WTC11 (cell line): ENCODE results near the gene TMEM145. TPM values are rescaled to one million over a fixed set of nuclear protein-coding genes. Genes with fewer than 3 reads are reported as not detected.
"Not testable (repeated sequence)": the region's sequence is repeated elsewhere in the genome, so short reads cannot be mapped to it uniquely, and the experiment has no call there.

Source experiments
- ATAC-seq: fragments of 200-7000 bp; cut with Tn5 transposase; 2 replicates; pipeline ENCODE4 v1.10.0; 2021; ENCODE audit warnings: mild to moderate bottlenecking, moderate library complexity
- CTCF ChIA-PET: fragments of 300-600 bp; sonication (Branson Sonifier 250); formaldehyde crosslinking; loops from one replicate; lab custom pipeline; 2021; ENCODE audit warnings: antibody characterized with exemption; lab: Charles Lee
- POLR2A ChIA-PET: fragments of 350-600 bp; sonication (Branson Sonifier 250); formaldehyde crosslinking; loops from one replicate; lab custom pipeline; 2021; ENCODE audit warnings: antibody characterized with exemption; lab: Charles Lee
- DNase-seq: peaks from one replicate; pipeline ENCODE4 v3.0.0; 2021; ENCODE audit warnings: low spot score
- H3K27ac Mint-ChIP-seq: 2 replicates; pipeline ENCODE4 v1.8.0; 2021; ENCODE audit warnings: mixed read lengths
- H3K27me3 Mint-ChIP-seq: 2 replicates; pipeline ENCODE4 v1.8.0; 2021; ENCODE audit warnings: low read depth, mild to moderate bottlenecking, moderate library complexity, mixed read lengths
- H3K36me3 Mint-ChIP-seq: 2 replicates; pipeline ENCODE4 v1.8.0; 2021; ENCODE audit warnings: mixed read lengths
- H3K4me1 Mint-ChIP-seq: 2 replicates; pipeline ENCODE4 v1.8.0; 2022; ENCODE audit warnings: mixed read lengths
- H3K4me3 Mint-ChIP-seq: 2 replicates; pipeline ENCODE4 v1.8.0; 2021; ENCODE audit warnings: mild to moderate bottlenecking, moderate library complexity, mixed read lengths
- H3K9me3 Mint-ChIP-seq: 2 replicates; pipeline ENCODE4 v1.8.0; 2021; ENCODE audit warnings: mixed read lengths
- EMX1 ChIP-seq: fragments of 250-450 bp; sonication (Bioruptor Pico); IDR thresholded peaks from 2 replicates; pipeline ENCODE4 v1.8.0; 2021; ENCODE audit warnings: mild to moderate bottlenecking
- ETV6 ChIP-seq: sonication (generic); formaldehyde crosslinking; IDR thresholded peaks from 2 replicates; pipeline ENCODE4 v1.8.1; 2022; ENCODE audit warnings: mild to moderate bottlenecking, missing genetic modification reagents
- FOXK1 ChIP-seq: sonication (generic); formaldehyde crosslinking; IDR thresholded peaks from 2 replicates; pipeline ENCODE4 v1.8.0; 2022; ENCODE audit warnings: mild to moderate bottlenecking, moderate library complexity, missing genetic modification reagents
- JUN ChIP-seq: sonication (generic); formaldehyde crosslinking; IDR thresholded peaks from 2 replicates; pipeline ENCODE4 v1.8.0; 2023; ENCODE audit warnings: mild to moderate bottlenecking, missing genetic modification reagents
- MYBL2 ChIP-seq: sonication (generic); formaldehyde crosslinking; IDR thresholded peaks from 2 replicates; pipeline ENCODE4 v1.8.1; 2023; ENCODE audit warnings: mild to moderate bottlenecking, moderate library complexity, missing genetic modification reagents
- NFATC4 ChIP-seq: fragments of 250-450 bp; sonication (Bioruptor Pico); IDR thresholded peaks from 2 replicates; pipeline ENCODE4 v1.9.0; 2021; ENCODE audit warnings: mild to moderate bottlenecking
- NFYB ChIP-seq: sonication (generic); formaldehyde crosslinking; conservative IDR thresholded peaks from 2 replicates; pipeline ENCODE4 v1.8.0; 2022; ENCODE audit warnings: low read depth, missing genetic modification reagents
- NR3C1 ChIP-seq: sonication (generic); formaldehyde crosslinking; conservative IDR thresholded peaks from 2 replicates; pipeline ENCODE4 v1.8.1; 2023; ENCODE audit warnings: low read depth, mild to moderate bottlenecking, missing genetic modification reagents
- ZBTB21 ChIP-seq: sonication (generic); formaldehyde crosslinking; IDR thresholded peaks from 2 replicates; pipeline ENCODE4 v1.8.1; 2023; ENCODE audit warnings: mild to moderate bottlenecking, missing genetic modification reagents, borderline replicate concordance
- ZNF121 ChIP-seq: sonication (generic); formaldehyde crosslinking; IDR thresholded peaks from 2 replicates; pipeline ENCODE4 v1.8.0; 2023; ENCODE audit warnings: missing genetic modification reagents
- ZNF671 ChIP-seq: fragments of 250-450 bp; sonication (Bioruptor Pico); IDR thresholded peaks from 2 replicates; pipeline ENCODE4 v1.8.0; 2021; ENCODE audit warnings: mild to moderate bottlenecking
- total RNA-seq: library from RNA; stranded (reverse); gene quantifications from 3 replicates; pipeline ENCODE4 v1.2.3, GENCODE V29; 2021
- TF ChIP-seq, protein P1 (sequence below): sonication (generic); formaldehyde crosslinking; IDR thresholded peaks from 2 replicates; pipeline ENCODE4 v1.8.1; 2022; ENCODE audit warnings: mild to moderate bottlenecking, missing genetic modification reagents, moderate library complexity, borderline replicate concordance
- TF ChIP-seq, protein P2 (sequence below): fragments of 250-450 bp; sonication (Bioruptor Pico); conservative IDR thresholded peaks from 2 replicates; pipeline ENCODE4 v1.9.0; 2021; ENCODE audit warnings: mild to moderate bottlenecking
- TF ChIP-seq, protein P3 (sequence below): sonication (generic); formaldehyde crosslinking; IDR thresholded peaks from 2 replicates; pipeline ENCODE4 v1.8.0; 2023; ENCODE audit warnings: mild to moderate bottlenecking, missing genetic modification reagents
- TF ChIP-seq, protein P4 (sequence below): fragments of 200-600 bp; IDR thresholded peaks from 2 replicates; pipeline ENCODE4 v1.8.0; 2022; ENCODE audit warnings: antibody characterized with exemption
- TF ChIP-seq, protein P5 (sequence below): sonication (generic); formaldehyde crosslinking; IDR thresholded peaks from 2 replicates; pipeline ENCODE4 v1.8.1; 2023; ENCODE audit warnings: mild to moderate bottlenecking, missing genetic modification reagents, moderate library complexity
- TF ChIP-seq, protein P6 (sequence below): fragments of 250-450 bp; sonication (Bioruptor Pico); IDR thresholded peaks from 2 replicates; pipeline ENCODE4 v1.8.0; 2021; ENCODE audit warnings: mild to moderate bottlenecking
- TF ChIP-seq, protein P7 (sequence below): sonication (generic); formaldehyde crosslinking; IDR thresholded peaks from 2 replicates; pipeline ENCODE4 v1.8.1; 2023; ENCODE audit warnings: mild to moderate bottlenecking, missing genetic modification reagents, moderate library complexity
- TF ChIP-seq, protein P8 (sequence below): sonication (generic); formaldehyde crosslinking; IDR thresholded peaks from 2 replicates; pipeline ENCODE4 v1.8.1; 2022; ENCODE audit warnings: mild to moderate bottlenecking, moderate library complexity, missing genetic modification reagents
- TF ChIP-seq, protein P9 (sequence below): sonication (generic); formaldehyde crosslinking; IDR thresholded peaks from 2 replicates; pipeline ENCODE4 v1.8.1; 2022; ENCODE audit warnings: low read depth, missing genetic modification reagents, borderline replicate concordance

The TMEM145 gene
- total RNA-seq, 1 experiment from 2014 or later, result 6.9 TPM

DNA sequence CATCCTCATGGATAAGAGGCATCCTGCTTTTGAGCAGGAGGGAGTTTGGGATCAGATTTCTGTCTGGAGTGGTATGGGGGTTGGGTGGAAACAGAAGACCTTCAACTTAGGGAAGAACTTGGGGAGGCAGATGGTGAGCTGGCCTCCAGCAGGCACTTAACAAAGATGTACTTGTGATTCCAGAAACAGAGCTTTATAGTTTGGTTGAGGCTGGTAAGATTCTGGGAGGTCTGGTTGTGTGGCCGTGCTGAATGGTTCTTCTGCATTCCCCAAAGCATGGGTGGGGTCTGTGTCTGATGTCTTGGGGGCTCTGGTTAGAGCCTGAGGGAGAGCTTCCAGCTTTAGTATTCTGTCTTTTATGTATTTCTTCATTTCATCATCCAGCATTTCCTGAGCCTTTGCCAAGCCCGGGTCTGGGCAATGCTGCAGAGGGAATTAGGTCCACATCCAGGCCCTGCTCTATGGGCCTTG, 17.2 kb downstream of the TMEM145 start (continued):
- TF ChIP-seq, protein P1, sequence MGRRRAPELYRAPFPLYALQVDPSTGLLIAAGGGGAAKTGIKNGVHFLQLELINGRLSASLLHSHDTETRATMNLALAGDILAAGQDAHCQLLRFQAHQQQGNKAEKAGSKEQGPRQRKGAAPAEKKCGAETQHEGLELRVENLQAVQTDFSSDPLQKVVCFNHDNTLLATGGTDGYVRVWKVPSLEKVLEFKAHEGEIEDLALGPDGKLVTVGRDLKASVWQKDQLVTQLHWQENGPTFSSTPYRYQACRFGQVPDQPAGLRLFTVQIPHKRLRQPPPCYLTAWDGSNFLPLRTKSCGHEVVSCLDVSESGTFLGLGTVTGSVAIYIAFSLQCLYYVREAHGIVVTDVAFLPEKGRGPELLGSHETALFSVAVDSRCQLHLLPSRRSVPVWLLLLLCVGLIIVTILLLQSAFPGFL (CRISPR knock-in tag), result no peak
- TF ChIP-seq ZBTB21 (CRISPR knock-in tag), result no peak

DNA sequence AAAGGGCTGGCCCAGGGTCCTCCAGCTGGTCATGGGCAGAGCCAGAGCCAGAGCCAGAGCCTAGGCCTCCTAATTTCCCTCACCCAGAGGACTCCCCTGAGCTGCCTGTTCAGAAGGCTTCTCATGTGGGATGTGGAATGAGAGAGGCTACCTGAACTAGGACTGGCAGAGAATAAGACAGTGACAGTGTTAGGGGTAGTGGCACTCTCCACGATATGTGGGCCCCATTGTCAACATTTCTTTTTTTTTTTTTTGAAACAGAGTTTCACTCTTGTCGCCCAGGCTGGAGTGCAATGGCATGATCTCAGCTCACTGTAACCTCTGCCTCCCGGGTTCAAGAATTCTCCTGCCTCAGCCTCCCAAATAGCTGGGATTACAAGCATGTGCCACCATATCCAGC, 18.2 kb downstream of the TMEM145 start:
- POLR2A ChIA-PET, DNase-seq, ATAC-seq, H3K27ac Mint-ChIP-seq, H3K9me3 Mint-ChIP-seq, H3K4me3 Mint-ChIP-seq, H3K27me3 Mint-ChIP-seq, H3K36me3 Mint-ChIP-seq: not testable (repeated sequence)
- CTCF ChIA-PET, result interaction anchor here (0.7 to 4.6 kb wide), 4 partner anchors 12 to 107 kb away, joined by 3 to 30 read pairs (median 4); no protein-coding TSS in a partner anchor
- peaks cover 23% of the 10 kb centered on the region for H3K4me1 Mint-ChIP-seq

DNA sequence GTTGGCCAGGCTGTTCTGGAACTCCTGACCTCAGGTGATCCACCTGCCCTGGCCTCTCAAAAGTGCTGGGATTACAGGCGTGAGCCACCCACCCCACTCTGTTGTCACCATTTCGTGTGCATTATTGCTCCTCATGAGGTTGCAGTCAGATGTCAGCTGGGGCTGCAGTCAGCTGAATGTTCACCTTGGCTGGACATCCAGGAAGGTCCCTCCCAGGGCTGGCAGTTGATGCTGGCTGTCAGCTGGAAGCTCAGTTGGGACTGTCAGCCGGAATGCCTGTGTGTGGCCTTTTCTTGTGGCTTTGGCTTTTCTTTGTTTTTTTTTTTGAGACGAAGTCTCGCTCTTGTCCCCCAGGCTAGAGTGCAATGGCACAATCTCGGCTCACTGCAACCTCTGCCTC, 18.9 kb downstream of the TMEM145 start:
- POLR2A ChIA-PET, result interaction anchor here (0.6 kb wide), 1 partner anchor 1727 kb away, joined by 3 read pairs; no protein-coding TSS in a partner anchor
- H3K4me1 Mint-ChIP-seq, result peaks cover 18% of the 10 kb centered on the region
- ATAC-seq, result no peak
- no peak overlapping the region for H3K4me3 Mint-ChIP-seq
- H3K9me3 Mint-ChIP-seq, result no peaks in the 10 kb centered on the region
- no peak for DNase-seq
- H3K36me3 Mint-ChIP-seq, result no peaks in the 10 kb centered on the region
- H3K27me3 Mint-ChIP-seq, result no peaks in the 10 kb centered on the region
- H3K27ac Mint-ChIP-seq, result no peak overlapping the region
- CTCF ChIA-PET, result interaction anchor here (4.6 kb wide), 1 partner anchor 11 kb away, joined by 30 read pairs; no protein-coding TSS in a partner anchor
- TF ChIP-seq NFYB (CRISPR knock-in tag), result no peak
- TF ChIP-seq, protein P2, sequence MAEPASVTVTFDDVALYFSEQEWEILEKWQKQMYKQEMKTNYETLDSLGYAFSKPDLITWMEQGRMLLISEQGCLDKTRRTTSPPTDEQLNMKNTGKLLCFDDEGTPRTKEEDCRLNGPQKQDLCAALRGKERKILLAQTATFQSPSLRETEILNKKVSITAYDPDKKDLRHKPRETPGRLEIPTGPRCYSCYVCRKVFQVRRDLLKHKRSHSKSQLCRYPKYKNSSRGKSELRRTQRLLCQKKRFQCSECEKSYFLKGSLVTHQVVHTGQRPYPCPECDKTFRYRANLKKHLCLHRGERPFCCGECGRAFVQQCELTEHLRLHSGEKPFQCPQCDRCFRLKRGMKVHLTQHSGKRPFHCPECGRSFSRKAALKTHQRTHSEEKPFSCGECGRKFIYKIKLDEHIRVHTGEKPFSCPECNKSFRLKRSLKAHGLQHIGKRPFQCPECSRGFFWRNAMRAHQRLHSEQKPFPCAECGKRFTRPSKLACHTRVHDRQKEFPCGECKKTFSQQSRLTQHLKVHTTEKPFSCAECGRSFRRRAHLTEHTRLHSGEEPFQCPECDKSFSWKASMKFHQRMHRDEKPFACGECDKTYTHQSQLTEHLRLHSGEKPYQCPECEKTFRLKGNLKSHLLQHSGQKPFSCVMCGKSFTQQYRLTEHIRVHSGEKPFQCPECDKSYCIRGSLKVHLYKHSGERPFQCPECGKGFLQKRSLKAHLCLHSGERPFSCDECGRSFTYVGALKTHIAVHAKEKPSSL, result no peak
- no peak for TF ChIP-seq MYBL2 (CRISPR knock-in tag)
- no peak for TF ChIP-seq NFATC4 (CRISPR knock-in tag)
- TF ChIP-seq ZNF121 (CRISPR knock-in tag), result no peak
- no peak for TF ChIP-seq FOXK1 (CRISPR knock-in tag)
- TF ChIP-seq, protein P3, sequence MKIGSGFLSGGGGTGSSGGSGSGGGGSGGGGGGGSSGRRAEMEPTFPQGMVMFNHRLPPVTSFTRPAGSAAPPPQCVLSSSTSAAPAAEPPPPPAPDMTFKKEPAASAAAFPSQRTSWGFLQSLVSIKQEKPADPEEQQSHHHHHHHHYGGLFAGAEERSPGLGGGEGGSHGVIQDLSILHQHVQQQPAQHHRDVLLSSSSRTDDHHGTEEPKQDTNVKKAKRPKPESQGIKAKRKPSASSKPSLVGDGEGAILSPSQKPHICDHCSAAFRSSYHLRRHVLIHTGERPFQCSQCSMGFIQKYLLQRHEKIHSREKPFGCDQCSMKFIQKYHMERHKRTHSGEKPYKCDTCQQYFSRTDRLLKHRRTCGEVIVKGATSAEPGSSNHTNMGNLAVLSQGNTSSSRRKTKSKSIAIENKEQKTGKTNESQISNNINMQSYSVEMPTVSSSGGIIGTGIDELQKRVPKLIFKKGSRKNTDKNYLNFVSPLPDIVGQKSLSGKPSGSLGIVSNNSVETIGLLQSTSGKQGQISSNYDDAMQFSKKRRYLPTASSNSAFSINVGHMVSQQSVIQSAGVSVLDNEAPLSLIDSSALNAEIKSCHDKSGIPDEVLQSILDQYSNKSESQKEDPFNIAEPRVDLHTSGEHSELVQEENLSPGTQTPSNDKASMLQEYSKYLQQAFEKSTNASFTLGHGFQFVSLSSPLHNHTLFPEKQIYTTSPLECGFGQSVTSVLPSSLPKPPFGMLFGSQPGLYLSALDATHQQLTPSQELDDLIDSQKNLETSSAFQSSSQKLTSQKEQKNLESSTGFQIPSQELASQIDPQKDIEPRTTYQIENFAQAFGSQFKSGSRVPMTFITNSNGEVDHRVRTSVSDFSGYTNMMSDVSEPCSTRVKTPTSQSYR (CRISPR knock-in tag), result no peak
- TF ChIP-seq, protein P4, sequence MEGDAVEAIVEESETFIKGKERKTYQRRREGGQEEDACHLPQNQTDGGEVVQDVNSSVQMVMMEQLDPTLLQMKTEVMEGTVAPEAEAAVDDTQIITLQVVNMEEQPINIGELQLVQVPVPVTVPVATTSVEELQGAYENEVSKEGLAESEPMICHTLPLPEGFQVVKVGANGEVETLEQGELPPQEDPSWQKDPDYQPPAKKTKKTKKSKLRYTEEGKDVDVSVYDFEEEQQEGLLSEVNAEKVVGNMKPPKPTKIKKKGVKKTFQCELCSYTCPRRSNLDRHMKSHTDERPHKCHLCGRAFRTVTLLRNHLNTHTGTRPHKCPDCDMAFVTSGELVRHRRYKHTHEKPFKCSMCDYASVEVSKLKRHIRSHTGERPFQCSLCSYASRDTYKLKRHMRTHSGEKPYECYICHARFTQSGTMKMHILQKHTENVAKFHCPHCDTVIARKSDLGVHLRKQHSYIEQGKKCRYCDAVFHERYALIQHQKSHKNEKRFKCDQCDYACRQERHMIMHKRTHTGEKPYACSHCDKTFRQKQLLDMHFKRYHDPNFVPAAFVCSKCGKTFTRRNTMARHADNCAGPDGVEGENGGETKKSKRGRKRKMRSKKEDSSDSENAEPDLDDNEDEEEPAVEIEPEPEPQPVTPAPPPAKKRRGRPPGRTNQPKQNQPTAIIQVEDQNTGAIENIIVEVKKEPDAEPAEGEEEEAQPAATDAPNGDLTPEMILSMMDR, result no peak
- TF ChIP-seq, protein P5, sequence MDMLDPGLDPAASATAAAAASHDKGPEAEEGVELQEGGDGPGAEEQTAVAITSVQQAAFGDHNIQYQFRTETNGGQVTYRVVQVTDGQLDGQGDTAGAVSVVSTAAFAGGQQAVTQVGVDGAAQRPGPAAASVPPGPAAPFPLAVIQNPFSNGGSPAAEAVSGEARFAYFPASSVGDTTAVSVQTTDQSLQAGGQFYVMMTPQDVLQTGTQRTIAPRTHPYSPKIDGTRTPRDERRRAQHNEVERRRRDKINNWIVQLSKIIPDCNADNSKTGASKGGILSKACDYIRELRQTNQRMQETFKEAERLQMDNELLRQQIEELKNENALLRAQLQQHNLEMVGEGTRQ (CRISPR knock-in tag), result no peak
- TF ChIP-seq, protein P6, sequence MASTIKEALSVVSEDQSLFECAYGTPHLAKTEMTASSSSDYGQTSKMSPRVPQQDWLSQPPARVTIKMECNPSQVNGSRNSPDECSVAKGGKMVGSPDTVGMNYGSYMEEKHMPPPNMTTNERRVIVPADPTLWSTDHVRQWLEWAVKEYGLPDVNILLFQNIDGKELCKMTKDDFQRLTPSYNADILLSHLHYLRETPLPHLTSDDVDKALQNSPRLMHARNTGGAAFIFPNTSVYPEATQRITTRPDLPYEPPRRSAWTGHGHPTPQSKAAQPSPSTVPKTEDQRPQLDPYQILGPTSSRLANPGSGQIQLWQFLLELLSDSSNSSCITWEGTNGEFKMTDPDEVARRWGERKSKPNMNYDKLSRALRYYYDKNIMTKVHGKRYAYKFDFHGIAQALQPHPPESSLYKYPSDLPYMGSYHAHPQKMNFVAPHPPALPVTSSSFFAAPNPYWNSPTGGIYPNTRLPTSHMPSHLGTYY (CRISPR knock-in tag), result no peak
- no peak for TF ChIP-seq EMX1 (CRISPR knock-in tag)
- TF ChIP-seq JUN (CRISPR knock-in tag), result no peak
- TF ChIP-seq, protein P7, sequence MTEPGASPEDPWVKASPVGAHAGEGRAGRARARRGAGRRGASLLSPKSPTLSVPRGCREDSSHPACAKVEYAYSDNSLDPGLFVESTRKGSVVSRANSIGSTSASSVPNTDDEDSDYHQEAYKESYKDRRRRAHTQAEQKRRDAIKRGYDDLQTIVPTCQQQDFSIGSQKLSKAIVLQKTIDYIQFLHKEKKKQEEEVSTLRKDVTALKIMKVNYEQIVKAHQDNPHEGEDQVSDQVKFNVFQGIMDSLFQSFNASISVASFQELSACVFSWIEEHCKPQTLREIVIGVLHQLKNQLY, result no peak
- TF ChIP-seq, protein P8, sequence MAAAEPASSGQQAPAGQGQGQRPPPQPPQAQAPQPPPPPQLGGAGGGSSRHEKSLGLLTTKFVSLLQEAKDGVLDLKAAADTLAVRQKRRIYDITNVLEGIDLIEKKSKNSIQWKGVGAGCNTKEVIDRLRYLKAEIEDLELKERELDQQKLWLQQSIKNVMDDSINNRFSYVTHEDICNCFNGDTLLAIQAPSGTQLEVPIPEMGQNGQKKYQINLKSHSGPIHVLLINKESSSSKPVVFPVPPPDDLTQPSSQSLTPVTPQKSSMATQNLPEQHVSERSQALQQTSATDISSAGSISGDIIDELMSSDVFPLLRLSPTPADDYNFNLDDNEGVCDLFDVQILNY (CRISPR knock-in tag), result no peak
- TF ChIP-seq NR3C1 (CRISPR knock-in tag), result no peak
- TF ChIP-seq, protein P9, sequence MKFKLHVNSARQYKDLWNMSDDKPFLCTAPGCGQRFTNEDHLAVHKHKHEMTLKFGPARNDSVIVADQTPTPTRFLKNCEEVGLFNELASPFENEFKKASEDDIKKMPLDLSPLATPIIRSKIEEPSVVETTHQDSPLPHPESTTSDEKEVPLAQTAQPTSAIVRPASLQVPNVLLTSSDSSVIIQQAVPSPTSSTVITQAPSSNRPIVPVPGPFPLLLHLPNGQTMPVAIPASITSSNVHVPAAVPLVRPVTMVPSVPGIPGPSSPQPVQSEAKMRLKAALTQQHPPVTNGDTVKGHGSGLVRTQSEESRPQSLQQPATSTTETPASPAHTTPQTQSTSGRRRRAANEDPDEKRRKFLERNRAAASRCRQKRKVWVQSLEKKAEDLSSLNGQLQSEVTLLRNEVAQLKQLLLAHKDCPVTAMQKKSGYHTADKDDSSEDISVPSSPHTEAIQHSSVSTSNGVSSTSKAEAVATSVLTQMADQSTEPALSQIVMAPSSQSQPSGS, result no peak
- TF ChIP-seq ZNF671, result no peak
- TF ChIP-seq ETV6 (CRISPR knock-in tag), result no peak
